SH-SY5Y (cell line): ENCODE data around the gene TDP1.

Experiments
- GATA2 ChIP-seq: IDR thresholded peaks from 2 replicates; pipeline ENCODE4 v1.6.1; 2011; ENCODE audit warnings: mild to moderate bottlenecking, low read depth, low read length
- GATA3 ChIP-seq: IDR thresholded peaks from 2 replicates; pipeline ENCODE4 v1.6.1; 2011; ENCODE audit warnings: low read depth, mild to moderate bottlenecking, low read length, moderate library complexity

Gene TDP1

DNA sequence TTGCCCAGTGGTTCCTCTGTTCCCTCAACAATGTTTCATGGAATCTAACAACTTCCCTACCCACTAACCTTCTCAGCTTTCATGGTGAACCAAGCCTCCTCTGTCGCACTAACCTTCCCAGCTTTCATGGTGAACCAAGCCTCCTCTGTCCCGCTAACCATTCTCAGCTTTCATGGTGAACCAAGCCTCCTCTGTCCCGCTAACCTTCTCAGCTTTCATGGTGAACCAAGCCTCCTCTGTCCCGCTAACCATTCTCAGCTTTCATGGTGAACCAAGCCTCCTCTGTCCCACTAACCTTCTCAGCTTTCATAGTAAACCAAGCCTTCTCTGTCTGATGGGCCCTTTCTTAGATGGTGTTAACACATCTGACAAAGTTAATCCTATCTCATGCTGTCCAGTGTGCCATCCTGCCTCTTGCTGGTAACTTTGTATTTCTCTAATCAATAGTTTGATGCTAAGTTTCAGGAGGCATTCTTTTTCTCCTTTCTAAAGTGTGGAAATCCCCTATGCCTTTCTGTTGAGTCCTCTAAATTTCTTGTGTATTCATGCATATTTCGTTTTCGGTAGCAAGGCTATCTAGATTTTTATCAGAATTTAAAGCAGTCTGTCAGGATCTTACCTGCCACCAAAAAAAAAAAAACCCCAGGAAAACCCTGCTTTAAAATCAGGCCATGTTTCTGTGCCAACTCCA, 79.3 kb downstream of the TDP1 start:
- TF ChIP-seq GATA2 (no peak), GATA3 (no peak)

DNA sequence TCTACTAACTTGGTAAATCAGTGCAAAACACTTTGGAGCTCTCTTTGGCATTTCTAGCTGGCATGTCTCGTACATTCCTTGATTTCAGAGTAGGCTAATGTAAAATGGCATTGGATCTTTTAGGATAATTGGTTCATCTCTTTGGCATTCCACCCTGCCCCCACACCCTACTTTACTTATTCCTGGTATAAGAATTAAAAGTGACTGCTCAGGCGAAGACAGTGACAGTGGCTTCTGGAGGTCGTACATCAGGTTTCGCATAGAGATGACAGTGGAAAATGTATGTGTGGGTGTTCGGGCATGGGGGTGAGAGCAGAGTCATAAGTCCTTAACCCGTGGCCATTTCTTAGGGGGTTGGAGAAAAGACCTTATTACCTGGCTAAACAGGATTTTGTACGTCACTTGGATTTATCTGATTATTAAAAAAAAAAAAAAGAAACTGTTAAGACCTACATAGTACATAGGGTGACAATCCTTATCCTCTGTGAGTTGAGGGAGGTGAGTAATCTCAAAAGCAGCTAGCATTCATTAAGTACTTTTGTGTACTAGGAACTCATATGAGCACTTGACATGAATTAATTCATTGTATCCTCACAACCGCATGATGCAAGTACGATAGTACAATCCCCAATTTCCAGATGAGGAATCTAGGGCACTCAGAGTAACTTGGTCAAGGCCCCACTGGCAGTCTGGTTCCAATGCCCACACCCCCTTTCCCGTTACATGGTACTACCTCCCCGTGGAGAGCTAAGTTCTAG, 83.7 kb downstream of the TDP1 start:
- TF ChIP-seq GATA2 (no peak), GATA3 (no peak)

DNA sequence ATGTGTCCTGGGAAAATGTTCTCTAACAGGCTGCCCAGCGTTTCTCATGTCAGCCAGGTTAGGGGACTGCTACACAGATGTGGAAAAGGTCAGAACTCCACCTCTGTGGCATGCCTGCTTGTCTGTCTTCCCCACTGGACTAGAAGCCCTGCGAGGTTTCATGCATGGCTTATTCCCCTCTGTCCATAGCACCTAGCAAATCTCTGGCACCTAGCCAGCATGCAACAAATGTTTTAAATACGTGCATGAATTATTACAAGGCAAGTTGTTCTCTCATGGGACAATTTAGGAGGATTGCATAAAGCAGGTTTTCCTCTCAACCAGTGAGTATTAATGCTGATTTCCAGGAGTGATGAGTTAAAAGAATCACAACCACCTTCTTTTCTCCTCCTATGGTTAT, 84.7 kb downstream of the TDP1 start:
- no peak for TF ChIP-seq GATA3
- no peak for TF ChIP-seq GATA2

- TF ChIP-seq GATA3 (no peak), GATA2 (no peak)
Measured at GRCh38 chr14:90042496-90043252, 86.9 kb downstream of the TDP1 start.

DNA sequence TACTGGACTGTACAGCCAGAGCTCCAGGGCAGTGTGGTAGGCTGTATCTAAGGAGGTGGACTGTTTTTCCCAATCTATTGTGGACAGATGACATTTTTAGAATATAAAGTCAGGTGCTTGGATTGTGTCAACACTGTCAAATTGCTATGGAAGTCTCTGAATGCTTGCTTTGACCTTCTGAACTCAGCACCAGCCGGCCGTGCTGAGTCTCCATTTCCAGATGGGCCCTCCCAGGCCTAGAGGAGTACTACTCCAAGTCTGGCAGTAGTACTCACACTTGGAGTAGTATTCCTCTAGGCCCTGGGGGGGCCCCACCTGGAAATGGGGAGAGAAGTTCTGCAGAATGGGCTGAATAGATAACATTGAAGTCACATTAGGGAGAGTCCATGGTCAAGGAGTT, 89.9 kb downstream of the TDP1 start:
- TF ChIP-seq GATA2 (no peak), GATA3 (no peak)

DNA sequence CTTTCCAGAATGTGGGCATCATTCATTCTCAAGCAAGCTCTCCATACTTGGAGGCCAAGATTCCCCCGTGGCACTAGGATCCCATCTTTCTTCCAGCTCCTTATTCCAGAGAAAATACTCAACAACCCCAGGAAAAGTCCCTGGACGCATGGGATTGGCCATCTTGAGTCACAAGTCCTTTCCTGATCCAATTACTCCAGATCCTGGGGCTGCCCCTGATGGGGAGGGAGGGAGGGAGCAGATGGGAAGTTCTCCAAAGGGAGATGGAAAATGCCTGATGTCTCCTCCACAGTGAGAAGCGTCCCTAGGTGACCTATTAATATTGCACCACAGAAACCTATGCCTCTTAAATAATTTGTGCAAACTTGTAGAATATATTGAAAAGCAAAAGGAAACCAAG, 93.7 kb downstream of the TDP1 start:
- TF ChIP-seq GATA2 (no peak), GATA3 (no peak)

GRCh38 chr14:90050271-90050670, 94.5 kb downstream of the TDP1 start:
- TF ChIP-seq GATA3 (no peak), GATA2 (no peak)

DNA sequence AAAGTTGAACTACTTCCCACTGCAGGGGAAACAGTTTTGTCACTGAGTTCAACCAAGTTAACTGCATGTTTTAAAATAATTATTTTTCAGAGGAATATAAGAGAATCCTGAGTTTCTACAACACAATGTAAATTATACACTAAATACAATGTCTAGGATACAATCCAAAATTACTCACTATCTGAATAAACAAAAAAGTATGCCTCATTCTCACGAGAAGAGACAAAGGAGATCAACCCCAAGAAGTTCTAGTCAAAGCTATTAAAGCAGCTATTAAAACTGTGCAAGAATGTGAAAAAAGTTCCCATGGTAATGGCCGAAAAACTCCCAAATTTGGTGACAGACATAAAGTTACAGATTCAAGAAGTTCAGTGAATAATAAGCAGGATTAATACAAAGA, 97.3 kb downstream of the TDP1 start:
- TF ChIP-seq GATA2 (no peak), GATA3 (no peak)

- TF ChIP-seq GATA2: no peak
- no peak for TF ChIP-seq GATA3
Measured at GRCh38 chr14:90054803-90055202, 99.1 kb downstream of the TDP1 start.

DNA sequence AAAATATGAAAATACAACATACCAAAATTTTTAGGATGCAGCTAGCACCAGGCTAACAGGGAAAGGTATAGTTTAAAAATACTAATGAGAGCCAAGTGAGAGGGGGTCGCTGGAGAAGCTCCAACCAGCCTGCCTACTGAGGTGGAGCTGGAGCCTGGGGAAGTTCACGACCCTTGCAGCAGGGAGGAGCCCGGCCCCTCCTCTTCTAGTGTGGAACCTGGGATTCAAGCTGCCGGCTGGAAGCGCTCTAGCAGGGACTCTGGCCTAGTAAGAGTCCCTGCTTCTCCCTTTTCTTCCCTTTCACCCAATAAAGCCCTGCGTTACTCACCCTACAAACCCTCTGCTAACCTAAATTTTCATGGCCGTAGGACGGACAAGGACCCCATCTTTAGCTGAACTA, 101.1 kb downstream of the TDP1 start:
- no peak for TF ChIP-seq GATA2
- no peak for TF ChIP-seq GATA3

GRCh38 chr14:90058876-90059458, 103.2 kb downstream of the TDP1 start:
- TF ChIP-seq GATA2: no peak
- no peak for TF ChIP-seq GATA3

DNA sequence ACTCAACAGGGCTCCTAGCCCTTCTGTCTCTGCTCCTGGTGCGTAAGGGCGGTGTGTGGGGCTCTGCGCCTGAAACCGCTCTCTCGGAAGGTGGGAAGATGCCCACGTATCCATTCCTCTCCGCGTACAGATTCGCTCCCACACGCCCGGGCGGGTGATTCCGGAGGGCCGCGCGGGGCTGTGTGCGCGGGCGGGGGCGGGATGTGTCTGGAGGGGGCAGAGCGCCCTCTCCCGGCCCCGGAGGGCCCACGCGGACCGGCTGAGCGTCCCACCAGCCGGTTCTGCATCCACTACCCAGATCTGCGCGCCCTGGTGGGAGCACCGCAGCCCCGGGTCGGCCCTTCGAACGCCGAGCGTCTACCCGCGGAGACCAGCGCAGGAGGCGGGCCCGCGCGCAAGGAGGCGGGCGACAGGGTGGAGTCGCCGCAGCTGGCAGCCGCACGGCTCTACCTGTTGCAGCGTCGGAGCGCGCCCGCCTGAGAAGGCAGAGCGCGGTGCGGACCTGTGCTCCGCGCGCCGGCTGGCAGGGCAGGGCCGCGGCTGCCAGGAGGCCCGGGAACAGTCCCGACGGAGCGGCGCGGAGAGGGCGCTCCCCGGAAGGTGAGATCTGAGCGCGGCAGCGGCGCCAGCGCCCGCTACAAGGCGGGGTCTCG, 104.7 kb downstream of the TDP1 start:
- no peak for TF ChIP-seq GATA2
- TF ChIP-seq GATA3: no peak

DNA sequence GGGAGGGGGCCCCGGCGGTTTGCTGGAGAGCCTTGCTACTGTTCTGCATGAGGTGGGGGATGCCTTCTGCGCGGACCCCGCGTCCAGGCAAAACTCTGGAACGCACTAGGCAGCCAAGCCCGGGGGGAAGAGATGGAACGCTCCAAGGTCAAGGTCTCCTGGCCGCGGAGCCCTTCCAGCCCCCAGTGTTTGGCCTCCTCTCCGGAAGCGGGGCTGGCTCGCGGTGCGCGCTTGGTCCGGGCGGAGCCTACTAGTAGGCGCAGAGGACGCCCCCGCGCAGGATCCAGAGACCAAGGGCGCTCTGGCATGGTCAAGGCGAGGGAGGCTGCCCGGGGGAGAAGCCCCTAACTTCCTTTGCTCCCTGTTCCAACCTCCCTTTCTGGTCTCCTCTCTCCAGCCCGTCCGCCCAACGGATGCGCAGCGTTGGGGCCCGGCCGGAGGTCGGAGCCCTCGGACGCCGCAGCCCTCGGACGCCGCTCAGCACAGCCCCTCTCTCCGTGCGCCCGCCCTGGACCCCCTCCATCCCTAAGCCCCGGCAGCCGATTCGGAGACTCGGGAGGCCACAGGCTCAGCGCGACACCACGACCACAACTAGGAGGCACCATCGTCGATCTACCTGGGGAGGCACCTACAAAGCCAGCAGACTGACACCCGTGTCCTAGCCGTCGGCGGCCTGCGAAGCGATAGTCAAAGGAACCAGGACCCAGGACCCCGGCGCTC, 105.4 kb downstream of the TDP1 start:
- TF ChIP-seq GATA2 (no peak), GATA3 (no peak)
